Activated CD8-positive, alpha-beta T cell treated with anti-CD3 and anti-CD28 coated beads for 36 hours (primary cell): Measurements from ENCODE around the gene ACP3. TPM values are rescaled to one million over a fixed set of nuclear protein-coding genes. Genes with fewer than 3 reads are reported as not detected.
"Not testable (repeated sequence)": the region's sequence is repeated elsewhere in the genome, so short reads cannot be mapped to it uniquely, and the experiment has no call there.

Source experiments
- ATAC-seq: fragments of 200-7000 bp; cut with Tn5 transposase; one replicate; pipeline ENCODE4 v1.10.0; 2021; ENCODE audit warnings: mild to moderate bottlenecking, moderate library complexity
- CTCF ChIA-PET: fragments of 350-600 bp; sonication (Branson Sonifier 250); formaldehyde crosslinking; loops from one replicate; lab custom pipeline; 2021; ENCODE audit warnings: antibody characterized with exemption; lab: Charles Lee
- POLR2A ChIA-PET: fragments of 350-600 bp; sonication (Branson Sonifier 250); formaldehyde crosslinking; loops from one replicate; lab custom pipeline; 2021; ENCODE audit warnings: antibody characterized with exemption; lab: Charles Lee
- DNase-seq: peaks from one replicate; pipeline ENCODE4 v3.0.0-alpha.2; 2020
- H3K27ac Mint-ChIP-seq: one replicate; pipeline ENCODE4 v1.8.0; 2021; ENCODE audit warnings: mild to moderate bottlenecking, mixed read lengths
- H3K27me3 Mint-ChIP-seq: one replicate; pipeline ENCODE4 v1.8.0; 2021; ENCODE audit warnings: mixed read lengths
- H3K36me3 Mint-ChIP-seq: one replicate; pipeline ENCODE4 v1.8.0; 2021; ENCODE audit warnings: low read depth, mixed read lengths
- H3K4me1 Mint-ChIP-seq: one replicate; pipeline ENCODE4 v1.8.0; 2021; ENCODE audit warnings: low read depth, mixed read lengths
- H3K4me3 Mint-ChIP-seq: one replicate; pipeline ENCODE4 v1.8.0; 2021; ENCODE audit warnings: mild to moderate bottlenecking, moderate library complexity, mixed read lengths
- H3K9me3 Mint-ChIP-seq: one replicate; pipeline ENCODE4 v1.8.0; 2021; ENCODE audit warnings: mixed read lengths
- intact Hi-C: fragments of 100-400 bp; cut with micrococcal nuclease; formaldehyde crosslinking; loops from one replicate; pipeline ENCODE4 v1.10.0; 2022
- total RNA-seq, 2 experiments: library from RNA; stranded (reverse); gene quantifications; one replicate each; pipeline ENCODE4 v1.2.3, GENCODE V29; 2021
- TF ChIP-seq, protein P1 (sequence below): fragments of 200-600 bp; IDR thresholded peaks from one replicate; pipeline ENCODE4 v1.8.0; 2022; ENCODE audit warnings: antibody characterized with exemption, mild to moderate bottlenecking

The ACP3 gene
- total RNA-seq, 2 experiments from 2014 or later: not detected

DNA sequence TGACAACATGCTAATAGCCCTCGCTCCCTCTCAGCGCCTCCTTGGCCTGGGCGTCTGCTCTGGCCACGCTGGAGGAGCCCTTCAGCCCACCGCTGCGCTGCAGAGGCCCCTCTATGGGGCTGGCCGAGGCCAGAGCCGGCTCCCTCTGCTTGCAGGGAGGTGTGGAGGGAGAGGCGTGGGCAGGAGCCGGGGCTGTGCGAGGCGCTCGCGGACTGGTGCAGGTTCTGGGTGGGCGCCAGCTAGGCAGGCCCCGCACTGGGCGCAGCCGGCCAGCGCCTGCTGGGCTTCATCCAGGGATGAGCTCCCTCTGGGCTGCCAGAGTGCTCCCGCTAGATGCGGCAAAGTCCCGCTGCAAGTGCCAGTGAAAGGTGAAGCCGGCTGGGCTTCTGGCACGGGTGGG lies 79.0 kb downstream of the ACP3 start:
- H3K4me3 Mint-ChIP-seq: no peak overlapping the region
- no peak overlapping the region for H3K27ac Mint-ChIP-seq
- no peaks in the 10 kb centered on the region for H3K9me3 Mint-ChIP-seq
- intact Hi-C loops: no loop called here
- no peaks in the 10 kb centered on the region for H3K36me3 Mint-ChIP-seq
- no peaks in the 10 kb centered on the region for H3K4me1 Mint-ChIP-seq
- H3K27me3 Mint-ChIP-seq: no peaks in the 10 kb centered on the region
- no peak for ATAC-seq
- ChIA-PET CTCF (interaction anchor here (1.4 to 6.3 kb wide), 2 partner anchors 10 to 44 kb away, joined by 3 to 84 read pairs; no protein-coding TSS in a partner anchor), POLR2A (no interaction called here)
- TF ChIP-seq, protein P1, sequence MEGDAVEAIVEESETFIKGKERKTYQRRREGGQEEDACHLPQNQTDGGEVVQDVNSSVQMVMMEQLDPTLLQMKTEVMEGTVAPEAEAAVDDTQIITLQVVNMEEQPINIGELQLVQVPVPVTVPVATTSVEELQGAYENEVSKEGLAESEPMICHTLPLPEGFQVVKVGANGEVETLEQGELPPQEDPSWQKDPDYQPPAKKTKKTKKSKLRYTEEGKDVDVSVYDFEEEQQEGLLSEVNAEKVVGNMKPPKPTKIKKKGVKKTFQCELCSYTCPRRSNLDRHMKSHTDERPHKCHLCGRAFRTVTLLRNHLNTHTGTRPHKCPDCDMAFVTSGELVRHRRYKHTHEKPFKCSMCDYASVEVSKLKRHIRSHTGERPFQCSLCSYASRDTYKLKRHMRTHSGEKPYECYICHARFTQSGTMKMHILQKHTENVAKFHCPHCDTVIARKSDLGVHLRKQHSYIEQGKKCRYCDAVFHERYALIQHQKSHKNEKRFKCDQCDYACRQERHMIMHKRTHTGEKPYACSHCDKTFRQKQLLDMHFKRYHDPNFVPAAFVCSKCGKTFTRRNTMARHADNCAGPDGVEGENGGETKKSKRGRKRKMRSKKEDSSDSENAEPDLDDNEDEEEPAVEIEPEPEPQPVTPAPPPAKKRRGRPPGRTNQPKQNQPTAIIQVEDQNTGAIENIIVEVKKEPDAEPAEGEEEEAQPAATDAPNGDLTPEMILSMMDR: no peak
- no peak for DNase-seq

DNA sequence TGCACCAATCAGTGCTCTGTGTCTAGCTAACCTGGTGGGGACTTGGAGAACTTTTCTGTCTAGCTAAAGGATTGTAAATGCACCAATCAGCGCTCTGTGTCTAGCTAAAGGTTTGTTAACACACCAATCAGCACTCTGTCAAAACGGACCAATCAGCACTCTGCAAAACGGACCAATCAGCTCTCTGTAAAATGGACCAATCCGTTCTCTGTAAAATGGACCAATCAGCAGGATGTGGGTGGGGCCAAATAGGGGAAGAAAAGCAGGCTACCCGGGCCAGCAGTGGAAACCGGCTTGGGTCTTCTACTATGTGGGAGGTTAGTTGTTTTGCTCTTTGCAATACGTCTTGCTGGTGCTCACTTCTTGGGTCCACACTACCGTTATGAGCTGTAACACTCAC lies 79.6 kb downstream of the ACP3 start:
- intact Hi-C loops, DNase-seq, H3K27me3 Mint-ChIP-seq, H3K27ac Mint-ChIP-seq, H3K4me3 Mint-ChIP-seq, H3K9me3 Mint-ChIP-seq, H3K36me3 Mint-ChIP-seq, ATAC-seq, H3K4me1 Mint-ChIP-seq: not testable (repeated sequence)
- POLR2A ChIA-PET: interaction anchor here (0.6 kb wide), 1 partner anchor 36 kb away, joined by 3 read pairs; no protein-coding TSS in a partner anchor
- CTCF ChIA-PET: interaction anchor here (1.2 to 6.3 kb wide), 4 partner anchors 10 to 54 kb away, joined by 3 to 84 read pairs (median 5); no protein-coding TSS in a partner anchor

DNA sequence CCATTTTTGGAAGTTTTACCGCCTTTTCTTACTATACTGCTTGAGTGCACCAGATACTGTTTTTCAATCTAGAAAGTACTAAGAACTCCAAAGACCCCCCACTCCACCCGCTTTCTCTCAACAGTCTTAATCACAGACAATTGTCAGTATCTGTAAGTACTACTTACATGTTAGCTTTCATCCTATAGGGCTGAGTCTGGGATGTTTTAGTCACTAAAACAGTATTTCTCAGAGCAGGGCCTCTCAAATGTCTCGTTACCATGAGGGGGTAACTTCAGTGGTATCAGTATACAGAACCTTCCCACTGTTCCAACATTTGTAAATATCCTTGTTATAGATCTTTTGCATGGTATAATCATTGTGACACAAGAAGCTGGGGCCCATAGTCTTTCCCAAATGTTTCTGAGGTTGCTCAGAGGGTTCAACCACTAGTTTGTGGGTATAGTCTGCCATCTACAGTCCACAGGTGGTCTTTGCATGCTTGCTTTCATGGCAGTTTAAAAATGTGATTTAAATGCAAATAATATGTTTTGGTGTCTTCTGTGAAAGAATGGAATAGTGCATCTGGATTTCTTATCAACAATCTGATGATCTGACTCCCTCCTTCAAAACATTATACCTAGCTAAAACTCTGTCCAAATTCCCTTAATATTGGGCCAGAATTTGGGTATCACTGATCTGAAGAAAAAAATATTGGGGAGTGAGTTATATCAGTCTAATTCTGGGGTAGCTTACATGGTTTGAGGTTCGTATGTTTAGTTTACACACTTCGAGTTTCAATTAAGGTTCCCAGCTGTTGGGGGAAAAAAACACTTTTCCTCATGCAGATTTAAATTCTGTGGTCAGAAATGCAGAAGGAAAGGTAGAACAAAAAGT lies 82.1 kb downstream of the ACP3 start:
- no peaks in the 10 kb centered on the region for H3K4me1 Mint-ChIP-seq
- H3K9me3 Mint-ChIP-seq: no peaks in the 10 kb centered on the region
- CTCF ChIA-PET: interaction anchor here (0.5 to 6.3 kb wide), 20 partner anchors 10 to 1692 kb away, joined by 3 to 84 read pairs (median 4); partner anchors contain the start of gene DNAJC13
- no peaks in the 10 kb centered on the region for H3K27me3 Mint-ChIP-seq
- ATAC-seq (peak; percentile 73), DNase-seq (peak; percentile 45)
- TF ChIP-seq, protein P1: peak; percentile 84
- H3K27ac Mint-ChIP-seq: no peak overlapping the region
- POLR2A ChIA-PET: no interaction called here
- H3K36me3 Mint-ChIP-seq: no peaks in the 10 kb centered on the region
- H3K4me3 Mint-ChIP-seq: no peak overlapping the region
- intact Hi-C loops: loop anchor here (1.0 to 2.0 kb wide), 2 partner anchors 47 to 146 kb away; no protein-coding TSS in a partner anchor

DNA sequence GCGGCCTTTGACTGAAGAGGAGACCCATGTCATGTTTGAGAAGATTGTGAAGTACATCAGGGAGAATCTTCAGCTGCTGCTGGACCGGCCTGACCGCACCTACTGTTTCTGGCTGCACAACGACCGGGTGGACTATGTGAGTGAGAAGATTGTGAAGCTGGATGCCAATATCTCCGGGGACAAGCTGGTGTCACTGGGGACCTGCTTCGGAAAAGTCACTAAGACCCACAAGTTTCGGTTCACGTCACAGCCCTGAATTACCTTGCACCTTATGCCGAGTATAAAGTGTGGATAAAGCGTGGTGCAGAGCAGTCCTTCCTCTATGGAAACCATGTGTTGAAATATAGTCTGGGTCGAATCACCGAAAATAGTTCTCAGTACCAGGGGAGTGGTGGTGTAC lies 84.0 kb downstream of the ACP3 start:
- CTCF ChIA-PET: interaction anchor here (6.3 kb wide), 1 partner anchor 49 kb away, joined by 84 read pairs; no protein-coding TSS in a partner anchor

DNA sequence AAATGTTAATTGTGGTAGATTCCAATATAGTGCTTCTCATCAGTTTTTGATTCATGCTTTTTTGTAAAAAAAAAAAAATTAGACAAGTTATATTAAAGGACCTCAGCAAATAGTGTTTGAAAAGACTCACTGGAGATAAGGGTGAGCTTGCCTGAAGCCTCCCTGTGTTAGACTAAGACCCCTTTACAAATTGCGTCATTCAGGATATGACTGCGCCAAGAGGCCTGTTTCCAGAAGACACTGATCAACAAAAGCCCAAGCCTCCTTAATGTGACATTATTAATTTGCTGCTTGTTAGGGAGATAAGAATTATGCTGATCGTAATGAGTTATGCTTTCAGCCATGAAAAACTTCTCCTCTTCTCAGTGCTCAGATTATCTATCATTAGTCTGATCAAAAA lies 87.1 kb downstream of the ACP3 start:
- POLR2A ChIA-PET: interaction anchor here (0.6 kb wide), 1 partner anchor 60 kb away, joined by 3 read pairs; no protein-coding TSS in a partner anchor
- ATAC-seq: no peak
- no peak overlapping the region for H3K4me3 Mint-ChIP-seq
- CTCF ChIA-PET: no interaction called here
- intact Hi-C loops: no loop called here
- no peaks in the 10 kb centered on the region for H3K36me3 Mint-ChIP-seq
- DNase-seq: no peak
- no peaks in the 10 kb centered on the region for H3K9me3 Mint-ChIP-seq
- H3K27me3 Mint-ChIP-seq: no peaks in the 10 kb centered on the region
- no peak overlapping the region for H3K27ac Mint-ChIP-seq
- no peaks in the 10 kb centered on the region for H3K4me1 Mint-ChIP-seq
- TF ChIP-seq, protein P1: no peak

More for the DNA sequence above, 84.0 kb downstream of the ACP3 start:
- POLR2A ChIA-PET: no interaction called here
- no peak overlapping the region for H3K27ac Mint-ChIP-seq
- no peaks in the 10 kb centered on the region for H3K36me3 Mint-ChIP-seq
- no peaks in the 10 kb centered on the region for H3K4me1 Mint-ChIP-seq
- DNase-seq (no peak), ATAC-seq (no peak)
- TF ChIP-seq, protein P1: no peak
- no peaks in the 10 kb centered on the region for H3K27me3 Mint-ChIP-seq
- no peaks in the 10 kb centered on the region for H3K9me3 Mint-ChIP-seq
- intact Hi-C loops: no loop called here
- H3K4me3 Mint-ChIP-seq: no peak overlapping the region
